HG03565 (cell line): ENCODE measurements around the gene WDFY4.
A peak's percentile ranks its signal among the peaks of the same experiment; 100 is the strongest.

Experiments
- ATAC-seq: cut with Tn5 transposase; IDR thresholded peaks from one replicate; pipeline ENCODE4 v1.9.1; 2021; ENCODE audit warnings: mild to moderate bottlenecking, moderate library complexity; ENCODE audit not compliant: unreplicated experiment

The WDFY4 gene

DNA sequence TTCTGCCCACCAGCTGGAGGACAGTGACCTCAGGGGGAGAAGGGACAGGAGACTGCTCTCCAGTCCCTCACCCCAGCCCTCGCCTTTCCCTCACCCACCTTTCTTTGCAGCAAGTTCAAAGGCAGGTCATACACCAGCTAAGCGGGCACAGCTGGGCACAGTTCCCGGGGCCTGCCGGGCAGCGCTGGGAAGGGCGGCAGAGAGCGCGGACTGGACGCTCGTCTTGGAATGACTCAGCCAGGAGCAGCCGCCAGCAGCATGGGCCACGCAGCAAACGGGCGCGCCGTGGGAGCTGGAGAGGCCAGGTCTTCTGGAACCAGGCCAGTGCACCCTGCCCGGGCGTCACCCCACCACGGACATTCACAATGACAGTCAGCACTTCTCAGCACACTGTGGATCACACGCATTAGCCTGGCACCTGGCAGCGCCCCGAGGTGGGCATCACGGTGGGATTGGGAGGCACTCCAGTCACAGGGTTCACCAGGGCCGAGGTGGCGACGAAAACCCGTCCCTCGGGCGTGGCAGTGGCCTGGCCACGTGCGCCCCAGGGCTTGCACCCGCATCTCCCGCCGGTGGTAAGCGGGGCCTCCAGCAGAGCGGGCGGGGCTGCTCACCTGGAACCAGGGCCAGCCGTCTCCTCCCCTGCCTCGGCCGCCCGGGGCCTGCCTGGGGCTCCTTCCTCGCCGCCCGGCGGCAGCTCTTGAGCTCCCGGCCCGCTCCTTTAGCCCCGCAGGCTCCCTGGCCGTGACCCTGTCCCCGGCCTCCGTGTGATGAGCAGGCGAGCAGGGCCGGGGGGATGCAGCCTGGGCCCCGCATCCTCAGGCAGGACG lies 29.0 kb upstream of the WDFY4 start:
- ATAC-seq = no peak

DNA sequence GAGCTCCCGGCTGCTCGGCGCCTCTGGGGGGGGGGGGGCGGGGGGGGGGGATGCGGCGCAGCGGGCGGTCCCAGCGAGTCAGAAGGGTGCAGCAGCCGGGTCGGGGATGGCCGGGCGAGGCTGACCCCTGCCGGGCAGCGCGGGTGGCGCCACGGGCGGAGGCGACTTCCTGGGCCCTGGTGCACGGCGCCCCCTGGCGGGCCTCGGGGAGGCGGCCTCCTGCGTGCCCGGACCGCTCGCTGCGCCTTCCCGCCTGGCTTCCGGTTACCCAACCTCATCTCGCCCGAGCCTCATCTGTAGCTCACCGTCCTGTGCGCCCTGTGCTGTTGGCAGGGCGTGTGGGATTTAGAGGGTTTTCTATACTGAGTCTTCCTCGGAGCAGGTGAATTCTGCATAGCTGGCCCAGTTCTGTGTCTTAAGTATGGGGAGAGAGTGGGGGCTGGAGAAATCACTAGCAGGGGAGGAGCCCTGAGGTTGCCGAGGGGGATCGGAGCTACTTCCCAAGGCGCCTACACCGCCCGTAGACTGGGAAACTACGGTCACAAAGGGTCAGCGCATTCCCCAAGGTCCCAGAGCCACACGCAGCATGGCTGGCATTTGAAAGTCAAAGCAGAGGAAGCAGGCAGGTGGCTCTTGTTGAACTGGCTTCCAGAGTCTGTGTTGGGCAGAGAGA lies 28.3 kb upstream of the WDFY4 start:
- peak; percentile 79 for ATAC-seq

DNA sequence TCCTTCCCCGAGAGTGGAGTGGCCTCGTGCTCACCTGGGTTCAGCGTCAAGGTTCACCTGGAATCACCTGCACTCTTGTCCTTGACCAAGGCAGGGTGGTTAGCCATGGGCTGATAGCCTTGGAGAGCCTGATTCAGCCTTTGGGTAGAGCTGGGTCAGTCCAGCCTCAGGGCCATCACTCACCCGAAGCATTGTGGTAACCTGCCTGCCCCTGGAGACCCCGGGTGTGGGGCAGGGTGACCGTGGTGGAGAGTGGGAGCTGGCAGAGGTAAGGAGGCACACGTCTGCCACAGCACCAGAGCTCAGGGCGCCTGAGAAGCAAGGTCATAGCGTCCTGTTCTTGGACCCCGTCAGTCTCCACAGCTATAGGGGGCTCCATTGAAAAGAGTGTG lies 27.8 kb upstream of the WDFY4 start:
- no peak for ATAC-seq

DNA sequence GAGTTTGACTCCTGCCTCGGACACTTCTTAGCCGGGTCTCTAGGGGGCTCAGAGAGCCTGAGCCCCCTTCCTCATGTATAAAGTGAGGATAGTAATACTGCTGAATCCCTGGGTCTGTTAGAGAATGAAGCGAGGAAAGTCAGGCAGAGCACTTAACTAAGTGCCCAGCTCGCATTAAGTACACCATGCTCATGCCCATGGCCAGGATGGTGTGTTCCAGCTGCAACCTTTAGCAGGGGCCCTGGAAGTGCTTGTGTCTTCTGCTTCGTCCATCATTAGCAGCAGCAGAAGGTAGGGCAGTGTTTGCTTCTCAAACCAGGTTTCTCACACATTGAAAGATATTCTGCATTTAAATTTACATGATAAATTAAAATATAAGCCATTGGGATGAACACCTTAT lies 27.3 kb upstream of the WDFY4 start:
- no peak for ATAC-seq

DNA sequence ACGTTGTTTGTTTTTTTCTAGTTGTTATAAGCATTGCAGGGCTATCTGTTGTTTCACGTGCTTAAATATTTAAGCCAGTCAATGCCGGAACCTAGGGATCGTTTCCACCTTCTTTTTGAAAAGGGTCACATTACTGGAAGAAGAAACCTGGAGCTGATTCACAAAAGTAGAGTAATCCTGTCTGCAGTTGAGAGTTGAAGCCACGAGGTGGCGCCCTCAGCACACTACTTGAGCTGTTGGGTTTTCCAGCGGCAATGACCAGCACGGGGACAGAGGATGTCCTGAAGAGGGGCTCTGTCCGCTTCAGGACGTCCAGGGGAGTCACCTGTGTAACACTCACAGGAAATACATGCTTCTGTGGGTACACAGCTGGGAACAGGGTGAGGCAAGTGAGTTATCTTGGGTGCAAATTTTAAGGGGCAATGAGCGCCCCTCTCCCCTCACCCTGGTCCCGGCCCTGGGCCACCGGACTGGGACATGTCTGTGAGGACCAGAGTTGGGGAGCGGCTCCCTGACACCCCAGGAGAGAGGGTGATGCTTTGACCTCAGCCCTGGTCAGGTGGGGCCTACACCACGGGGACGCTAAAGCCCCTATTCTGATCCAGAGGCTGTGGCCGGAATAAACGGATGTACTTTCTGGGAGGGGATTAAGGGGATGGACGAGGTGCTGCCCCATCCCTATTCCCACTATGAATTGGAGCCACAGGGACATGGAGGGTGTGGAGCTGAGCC lies 26.3 kb upstream of the WDFY4 start:
- no peak for ATAC-seq

DNA sequence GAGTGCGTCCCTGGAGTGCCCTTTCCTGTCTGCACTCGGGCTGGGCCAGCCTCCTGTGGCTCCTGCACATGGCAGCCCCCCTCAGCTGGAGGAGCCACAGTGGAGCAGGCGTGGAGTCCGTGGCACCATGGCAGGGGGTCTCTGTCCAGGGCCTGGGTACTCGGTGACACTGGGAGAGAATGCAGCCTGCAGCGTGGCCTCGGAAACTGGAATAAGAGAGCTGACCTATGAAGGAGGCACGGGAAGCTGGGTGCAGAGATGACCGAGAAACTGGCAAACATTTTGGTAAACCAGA lies 25.8 kb upstream of the WDFY4 start:
- no peak for ATAC-seq

DNA sequence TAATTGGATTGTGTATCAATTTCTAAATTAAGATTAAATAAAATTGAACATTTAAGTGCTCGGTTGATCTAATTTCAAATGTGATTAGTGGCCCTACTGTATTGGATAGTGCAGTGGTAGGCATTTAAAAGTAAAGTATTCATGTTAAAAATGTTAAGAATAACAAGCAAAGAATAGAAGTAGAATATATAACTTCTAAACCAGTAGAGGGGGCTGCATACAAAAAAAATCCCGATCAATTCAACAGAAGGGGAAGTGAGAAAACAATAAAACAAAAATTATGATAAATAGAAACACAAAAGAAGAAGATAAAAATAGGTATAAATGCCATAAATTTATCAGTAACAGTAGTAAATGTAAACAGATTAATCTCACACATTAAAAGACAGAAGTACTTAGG lies 24.9 kb upstream of the WDFY4 start:
- ATAC-seq = no peak

DNA sequence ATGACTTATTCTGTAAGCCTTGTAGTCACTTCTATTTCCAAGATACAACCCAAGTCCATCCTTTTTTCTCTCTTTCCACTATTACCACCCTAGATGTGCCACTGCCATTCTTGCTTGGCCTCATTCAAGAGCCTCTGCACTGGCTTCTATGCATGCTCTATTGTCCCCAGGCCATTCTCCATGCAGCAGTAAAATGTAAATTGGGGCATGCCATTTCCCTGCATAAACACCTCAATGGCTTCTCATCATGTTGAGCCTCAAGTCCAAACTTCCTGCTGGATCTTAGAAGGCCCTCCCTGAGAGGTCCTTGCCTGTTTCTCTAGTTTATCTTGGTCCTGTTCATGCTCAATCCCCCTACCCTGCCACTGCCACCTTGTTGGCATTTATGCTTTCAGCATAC lies 23.2 kb upstream of the WDFY4 start:
- ATAC-seq = no peak

DNA sequence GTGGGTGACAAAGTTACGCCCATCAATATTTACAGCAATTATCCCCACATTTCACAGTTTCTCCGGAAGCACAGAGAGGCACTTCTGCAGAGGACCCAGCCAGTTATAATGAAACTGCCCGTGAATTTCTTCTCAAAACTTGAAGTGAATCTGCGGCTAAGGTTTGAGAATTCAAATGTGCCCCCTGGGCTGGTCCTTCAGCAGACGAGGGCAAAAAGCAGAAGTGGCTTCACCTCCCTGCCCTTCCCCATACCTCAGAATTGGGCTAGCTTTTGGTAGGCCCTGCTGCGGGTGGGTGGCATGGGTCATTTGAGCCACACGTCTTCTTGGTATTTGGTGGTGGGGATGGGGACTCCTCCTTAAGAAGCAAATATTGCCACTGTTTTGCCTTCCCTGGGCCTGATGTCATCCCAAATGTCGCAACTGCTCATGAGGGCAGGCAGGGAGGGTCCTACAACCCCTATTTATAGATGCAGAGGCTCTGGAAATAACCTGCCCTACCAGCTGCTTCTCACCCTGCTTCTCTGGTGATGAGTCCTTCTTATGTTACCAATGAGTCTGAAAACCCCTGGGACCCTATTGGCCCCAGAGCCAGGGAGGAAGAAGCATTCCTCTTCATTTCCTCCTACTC lies 16.6 kb upstream of the WDFY4 start:
- ATAC-seq = peak; percentile 28

DNA sequence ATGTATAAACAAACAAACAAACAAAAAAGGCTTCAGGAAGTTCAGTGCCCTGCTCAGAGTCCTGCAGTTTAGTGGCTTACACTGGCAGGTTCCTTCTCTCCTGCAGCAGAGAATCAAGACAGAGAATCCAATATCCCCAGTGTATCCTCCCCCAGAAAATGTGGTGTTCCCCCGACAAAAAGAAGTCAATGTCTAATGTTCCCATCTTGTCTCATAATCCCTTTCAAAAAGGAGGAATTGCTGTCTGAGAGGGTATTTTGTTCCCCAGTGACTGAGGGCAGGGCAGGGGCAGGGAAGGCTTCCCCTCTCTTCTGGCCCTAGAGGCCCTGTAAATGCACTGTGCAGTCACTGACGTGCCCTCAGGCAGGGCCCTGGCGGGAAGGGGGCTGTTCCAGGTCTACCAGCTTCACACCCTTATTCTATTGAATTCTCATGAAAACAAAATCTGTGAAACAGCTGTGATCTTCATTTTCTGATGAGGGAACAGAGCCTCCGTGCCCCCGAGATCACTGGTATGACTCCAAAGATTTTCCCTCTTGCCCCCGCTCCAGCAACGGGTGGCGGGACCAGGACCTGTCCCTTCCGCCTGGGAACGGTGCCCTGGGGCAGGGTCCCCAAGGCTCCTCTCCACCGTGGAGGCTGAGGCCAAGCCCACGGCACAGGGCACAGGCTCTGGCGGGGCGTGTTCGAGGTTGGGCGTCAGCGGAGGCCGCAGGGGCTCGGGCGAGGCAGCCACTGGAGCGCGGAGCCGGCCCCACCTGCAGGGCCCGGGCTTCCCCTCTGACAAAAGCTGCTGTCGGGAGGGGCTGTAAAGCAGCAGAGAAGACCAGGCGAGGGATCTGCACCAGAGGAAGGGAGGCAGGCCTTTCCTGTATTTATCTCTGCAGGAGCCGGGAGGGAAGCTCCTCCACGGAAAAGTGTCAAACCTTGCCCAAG lies 13.4 kb upstream of the WDFY4 start:
- ATAC-seq = peak; percentile 53

DNA sequence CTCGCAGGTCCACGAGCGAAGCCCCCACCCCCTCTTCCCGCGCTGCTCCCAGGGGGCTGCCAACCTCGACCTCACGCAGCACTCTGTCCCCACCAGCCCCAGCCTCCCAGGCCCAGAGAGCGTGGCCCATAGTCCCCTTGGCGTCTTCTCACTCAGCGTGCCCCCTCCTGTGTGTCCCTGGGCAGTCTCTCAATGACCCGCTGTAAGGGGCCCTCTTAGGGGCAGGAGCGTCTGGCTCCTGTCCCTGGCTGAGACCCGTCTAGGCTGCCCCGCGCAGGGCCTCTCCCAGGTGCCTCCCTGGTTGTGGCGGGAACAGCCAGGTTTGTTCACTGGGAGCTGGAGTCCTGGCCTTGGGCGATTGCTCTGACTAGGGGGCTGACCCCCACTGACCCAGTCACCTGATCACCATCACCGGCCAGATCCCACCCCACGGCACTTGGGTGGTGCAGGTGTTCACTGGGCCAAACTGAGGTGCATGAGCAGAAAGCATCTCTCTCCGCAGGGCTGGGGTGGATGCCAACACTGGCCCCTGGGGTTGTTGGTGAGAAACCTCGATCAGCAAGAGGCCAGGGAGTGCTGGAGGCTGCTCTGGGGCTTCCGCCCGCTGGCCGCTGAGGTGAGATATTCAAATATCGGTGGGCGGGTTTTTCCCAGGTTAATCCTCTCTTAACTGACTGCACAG lies 12.6 kb upstream of the WDFY4 start:
- peak; percentile 35 for ATAC-seq

DNA sequence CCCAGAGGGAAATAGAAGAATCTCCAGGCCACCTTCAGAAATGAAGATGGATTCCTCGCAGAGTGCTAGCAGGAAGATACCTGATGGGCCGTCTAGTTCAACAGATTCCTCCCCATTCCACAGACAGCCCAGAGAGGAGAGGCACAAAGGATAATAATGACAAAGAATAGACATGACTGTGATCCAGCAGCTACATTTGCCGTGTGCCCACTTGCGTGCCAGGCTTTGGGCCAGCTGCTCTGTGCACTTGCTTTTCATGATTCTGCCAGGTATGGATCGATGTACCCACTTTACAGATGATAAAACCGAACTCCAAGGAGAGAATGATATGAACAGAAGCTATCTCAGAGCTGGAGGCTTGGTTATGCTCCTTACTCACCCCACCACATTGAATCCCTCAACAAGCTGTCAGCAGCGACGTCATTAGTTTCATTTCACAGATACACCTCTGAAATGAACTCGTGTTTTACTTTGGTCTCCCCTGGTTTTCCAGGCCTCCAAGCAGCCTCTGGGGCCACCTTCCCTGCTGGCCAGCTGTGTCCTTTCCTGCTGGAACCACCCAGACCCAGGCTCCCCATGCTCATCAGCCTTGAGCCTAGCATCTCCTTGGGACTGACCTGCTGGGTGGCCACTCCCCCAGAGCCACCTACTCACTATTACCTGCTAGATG lies 11.9 kb upstream of the WDFY4 start:
- no peak for ATAC-seq

DNA sequence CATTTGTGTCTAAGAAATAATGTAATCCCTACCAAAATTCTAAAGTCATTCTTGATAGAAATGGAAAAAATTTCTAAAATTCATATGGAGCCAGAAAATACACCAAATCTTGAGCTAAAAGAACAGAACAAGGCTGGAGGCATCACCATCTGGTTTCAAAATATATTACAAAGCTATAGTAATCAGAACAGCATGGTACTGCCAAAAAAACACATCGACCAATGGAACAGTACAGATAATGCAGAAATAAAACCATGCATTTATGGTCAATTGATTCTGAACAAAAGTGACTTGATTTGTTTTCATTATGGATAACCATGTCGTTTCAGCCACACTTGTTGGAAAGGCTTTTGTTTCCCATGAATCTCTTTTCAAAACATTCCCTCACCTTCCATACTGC lies 7.0 kb upstream of the WDFY4 start:
- no peak for ATAC-seq

DNA sequence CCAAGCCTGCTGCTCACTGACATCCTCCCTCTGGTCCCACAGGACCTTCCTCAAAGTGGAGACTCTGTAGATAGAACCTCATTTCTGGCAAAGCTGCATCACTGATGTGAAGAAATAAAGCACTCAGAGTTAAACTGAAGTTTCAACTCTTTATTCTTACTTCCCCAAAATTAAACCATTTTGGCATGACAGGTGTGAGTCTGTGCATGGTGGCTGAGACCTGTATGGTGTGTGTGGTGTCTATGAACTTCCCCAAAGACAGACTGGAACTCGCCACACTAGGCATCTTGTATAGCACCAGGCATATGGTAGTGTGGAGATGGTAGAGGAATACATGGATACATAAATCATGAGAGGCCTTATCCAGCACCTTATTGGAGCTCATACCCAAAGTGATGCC lies 6.6 kb upstream of the WDFY4 start:
- no peak for ATAC-seq

DNA sequence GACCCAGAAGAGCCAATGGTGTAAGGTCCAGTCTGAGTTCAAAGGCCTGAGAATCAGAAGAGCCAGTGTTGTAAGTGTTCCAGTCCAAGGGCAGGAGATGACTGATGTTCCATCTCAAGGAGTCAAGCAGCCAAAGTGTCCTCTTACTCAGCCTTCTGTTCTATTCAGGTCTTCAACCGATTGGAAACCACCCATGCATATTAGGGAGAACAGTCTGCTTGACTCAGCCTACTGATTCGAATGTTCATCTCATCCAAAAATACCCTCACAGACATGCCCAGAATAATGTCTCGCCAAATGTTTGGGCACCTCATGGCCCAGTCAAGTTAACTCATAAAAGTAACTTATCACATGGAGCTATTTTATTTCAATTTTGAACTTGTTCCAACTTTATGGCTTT lies 2.9 kb upstream of the WDFY4 start:
- no peak for ATAC-seq

DNA sequence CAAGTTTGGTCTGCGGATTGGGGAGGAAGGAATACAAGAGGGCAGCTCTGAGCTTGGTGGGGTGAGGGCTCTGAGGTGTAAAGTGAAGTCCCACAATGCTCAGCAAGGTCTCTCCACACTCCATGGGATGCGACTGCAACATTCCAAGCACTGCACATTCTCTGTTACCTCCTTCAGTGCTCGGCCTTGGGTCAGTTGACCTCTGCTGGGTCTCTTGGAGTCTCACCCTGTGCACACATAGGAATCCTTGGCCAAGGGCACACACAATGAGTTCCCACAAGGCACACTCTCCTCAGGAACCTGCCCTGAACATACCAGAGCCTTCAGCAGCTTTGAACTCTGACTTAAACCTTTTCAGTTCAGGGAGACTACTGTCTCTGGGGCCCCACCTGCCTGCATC lies 2.4 kb upstream of the WDFY4 start:
- no peak for ATAC-seq

DNA sequence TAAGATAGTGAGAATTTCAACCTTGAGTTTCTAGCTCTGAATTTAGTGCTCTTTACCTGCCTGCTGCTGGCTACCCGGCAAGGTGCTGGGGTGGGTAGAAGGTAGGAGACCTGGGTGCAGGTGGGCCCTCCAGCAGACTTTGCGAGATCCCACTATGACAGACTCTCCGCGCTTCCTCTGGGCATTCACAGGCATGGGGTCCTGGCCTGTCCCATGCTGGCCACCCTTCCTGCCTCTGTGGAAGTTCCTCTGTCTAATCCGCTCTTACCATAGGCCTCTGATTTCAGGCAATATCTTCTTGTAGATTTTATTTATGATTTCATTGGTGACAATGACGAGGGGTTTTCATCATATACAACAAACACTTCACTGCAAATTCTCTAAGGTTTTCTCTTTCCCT lies 1.2 kb upstream of the WDFY4 start:
- no peak for ATAC-seq

DNA sequence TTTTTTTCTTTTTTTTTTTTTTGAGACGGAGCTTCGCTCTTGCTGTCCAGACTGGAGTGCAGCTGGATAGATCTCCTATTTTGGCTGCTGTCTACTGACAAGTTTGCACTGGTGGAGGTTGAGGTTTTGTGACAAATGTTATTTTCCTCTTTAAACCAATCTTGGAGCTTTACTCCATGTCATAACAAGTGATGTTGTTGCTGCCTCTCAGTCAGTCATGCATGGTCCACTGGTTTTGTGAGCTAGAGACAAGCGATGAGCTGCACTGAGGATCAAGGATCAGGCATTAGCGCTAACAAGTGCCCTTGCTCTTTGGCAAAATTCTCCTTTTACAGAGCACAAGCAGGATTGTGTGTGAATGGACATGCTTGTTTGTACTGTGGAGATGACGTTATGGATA lies 805 bp upstream of the WDFY4 start:
- no peak for ATAC-seq

DNA sequence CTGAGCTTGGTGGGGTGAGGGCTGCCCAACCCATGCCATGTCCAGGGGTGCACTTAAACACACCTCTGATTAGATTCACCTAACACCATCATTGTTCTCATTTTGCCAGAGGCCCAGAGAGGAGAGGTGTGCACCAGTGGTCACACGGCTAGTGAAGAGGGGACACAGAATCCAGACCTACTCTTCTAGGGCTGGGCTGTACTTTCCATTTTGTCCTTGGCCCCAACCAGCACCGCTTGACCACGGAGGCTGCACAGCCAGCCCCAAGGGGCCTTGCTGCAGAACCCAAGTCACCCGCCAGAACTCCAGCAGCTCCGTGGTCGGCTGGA lies 246 bp upstream of the WDFY4 start:
- no peak for ATAC-seq

DNA sequence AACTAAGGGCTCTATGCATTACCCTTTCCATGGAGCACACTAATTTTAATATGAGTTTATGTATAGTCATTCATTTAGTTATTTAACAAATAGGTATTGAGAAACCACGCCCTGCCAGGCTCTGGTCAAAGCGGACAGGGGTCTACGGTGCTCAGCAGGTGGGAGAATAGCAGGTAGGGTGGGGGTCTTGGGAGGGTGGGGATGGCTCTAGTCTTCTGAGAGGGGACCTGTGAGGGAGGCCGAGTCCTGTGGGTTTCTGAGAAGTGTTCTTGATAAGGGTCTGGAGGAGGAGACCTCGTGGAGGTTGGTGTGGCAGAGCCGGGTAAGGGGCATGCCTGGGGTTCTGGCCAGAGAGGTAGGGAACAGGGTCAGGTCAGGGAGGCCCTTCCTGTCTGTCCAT lies 1.1 kb downstream of the WDFY4 start:
- no peak for ATAC-seq
